HUES64 (cell line): ENCODE data around the gene TOX3.

Source experiments
- H3K27ac ChIP-seq: 2 replicates; pipeline ENCODE4 v1.7.0; 2013; ENCODE audit warnings: low read depth, low read length, inconsistent platforms
- H3K27me3 ChIP-seq: 2 replicates; pipeline ENCODE4 v1.6.1; 2013; ENCODE audit warnings: mild to moderate bottlenecking, low read length; ENCODE audit not compliant: insufficient read depth
- H3K36me3 ChIP-seq: 2 replicates; pipeline ENCODE4 v1.6.1; 2013; ENCODE audit warnings: mild to moderate bottlenecking, low read length; ENCODE audit not compliant: insufficient read depth
- H3K4me1 ChIP-seq: 2 replicates; pipeline ENCODE4 v1.6.1; 2013; ENCODE audit warnings: mild to moderate bottlenecking, low read length, moderate library complexity; ENCODE audit not compliant: insufficient read depth
- H3K4me3 ChIP-seq: 2 replicates; pipeline ENCODE4 v1.5.1; 2013; ENCODE audit warnings: mild to moderate bottlenecking, low read length, moderate library complexity
- H3K9ac ChIP-seq: 2 replicates; pipeline ENCODE4 v1.6.1; 2013; ENCODE audit warnings: mild to moderate bottlenecking, low read depth, low read length
- H3K9me3 ChIP-seq: 2 replicates; pipeline ENCODE4 v1.6.1; 2013; ENCODE audit warnings: low read depth, low read length; ENCODE audit not compliant: insufficient read depth
- WGBS: fragments of 150-250, 120-280 bp; methylation state at CpG from one replicate; pipeline ENCODE4 v1.1.7; 2013; ENCODE audit warnings: missing lambda C conversion rate; 5-methylcytosine and 5-hydroxymethylcytosine counted together

Gene TOX3

DNA sequence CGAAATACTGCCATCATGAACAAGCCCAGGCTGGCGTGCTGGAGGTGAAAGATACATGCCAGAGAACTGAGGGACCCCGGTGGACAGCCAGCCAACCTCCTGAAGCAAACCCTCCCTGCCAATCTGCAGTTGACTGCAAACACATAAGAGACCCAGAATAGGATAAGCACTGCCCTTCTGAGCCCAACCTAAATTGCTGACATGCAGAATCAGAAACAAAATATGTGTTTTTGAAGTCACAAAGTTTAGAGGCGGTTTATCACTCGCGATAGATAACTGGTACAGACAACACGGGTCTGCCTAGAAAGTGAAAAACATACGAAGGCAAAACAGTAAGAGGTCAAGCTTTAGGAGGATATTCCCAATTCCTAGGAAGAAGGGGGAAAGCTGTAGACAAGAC lies 14.6 kb downstream of the TOX3 start:
- Histone ChIP-seq H3K9ac (no peak overlapping the region), H3K4me3 (no peak overlapping the region), H3K4me1 (peaks cover 26% of the 10 kb centered on the region), H3K27ac (no peak overlapping the region), H3K9me3 (no peaks in the 10 kb centered on the region), H3K27me3 (no peaks in the 10 kb centered on the region), H3K36me3 (peaks cover 7% of the 10 kb centered on the region; the same call in 1 of the 2 replicates)
- WGBS: 97% methylated on average over 8 of the region's 8 CpGs

DNA sequence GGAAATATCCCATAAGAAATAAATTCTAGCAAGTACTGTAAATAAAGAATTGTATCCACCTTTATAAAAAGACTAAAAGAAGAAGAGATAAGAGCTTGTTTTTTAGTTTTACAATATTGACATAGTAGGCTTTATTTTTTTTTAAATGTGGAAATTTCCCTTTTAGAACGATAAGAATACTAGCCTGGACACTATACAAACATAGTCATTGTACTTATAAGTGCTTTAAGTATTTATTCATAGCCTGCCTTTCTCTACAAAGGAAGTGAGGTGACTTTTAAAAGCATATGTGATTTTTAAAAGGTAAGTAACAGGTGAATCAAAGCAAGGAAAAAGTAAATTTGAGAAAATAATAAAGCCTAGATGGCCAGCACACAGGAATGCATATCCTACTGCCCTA lies 17.7 kb downstream of the TOX3 start:
- Histone ChIP-seq H3K36me3 (no peaks in the 10 kb centered on the region), H3K4me1 (peaks cover 56% of the 10 kb centered on the region), H3K27me3 (no peaks in the 10 kb centered on the region), H3K4me3 (no peak overlapping the region), H3K27ac (no peak overlapping the region), H3K9me3 (no peaks in the 10 kb centered on the region), H3K9ac (no peak overlapping the region)
- WGBS: no CpG with 5 or more reads among the region's 1 CpG

DNA sequence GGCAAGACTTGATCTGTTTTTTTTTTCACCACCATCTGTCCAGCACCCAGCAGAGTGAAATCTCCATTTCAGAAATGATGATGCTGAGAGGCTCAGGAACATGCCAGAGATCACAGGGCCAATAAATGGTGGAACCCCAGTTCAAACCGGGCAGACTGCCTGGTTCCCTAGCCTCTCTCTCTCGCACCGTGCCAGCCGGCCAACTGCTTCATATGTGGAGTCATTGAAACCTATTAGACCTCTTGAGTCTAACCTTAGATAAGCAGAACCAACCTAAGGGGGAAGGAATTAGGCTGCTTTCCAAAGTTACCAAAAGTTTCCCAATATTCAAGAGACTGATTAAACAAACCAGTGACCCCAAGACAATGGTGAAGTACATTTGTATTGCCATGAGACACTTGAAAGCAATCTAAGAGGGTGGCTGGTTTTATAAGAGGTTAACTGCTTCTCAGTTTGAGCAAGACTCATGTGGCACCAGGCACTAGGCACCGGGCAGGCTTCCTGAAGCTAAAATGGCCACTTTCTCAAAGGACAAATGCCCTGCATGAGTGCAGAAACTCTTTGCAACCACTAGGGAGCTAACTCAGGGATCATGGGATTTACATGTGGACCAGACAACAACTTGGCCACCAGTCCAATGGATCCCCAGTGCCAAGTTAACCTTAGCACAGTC lies 18.4 kb downstream of the TOX3 start:
- no peaks in the 10 kb centered on the region for H3K27me3 ChIP-seq
- WGBS: 92% methylated on average over 5 of the region's 5 CpGs
- no peak overlapping the region for H3K4me3 ChIP-seq
- H3K9me3 ChIP-seq: no peaks in the 10 kb centered on the region
- H3K9ac ChIP-seq: no peak overlapping the region
- no peaks in the 10 kb centered on the region for H3K36me3 ChIP-seq
- no peak overlapping the region for H3K27ac ChIP-seq
- H3K4me1 ChIP-seq: peaks cover 56% of the 10 kb centered on the region

DNA sequence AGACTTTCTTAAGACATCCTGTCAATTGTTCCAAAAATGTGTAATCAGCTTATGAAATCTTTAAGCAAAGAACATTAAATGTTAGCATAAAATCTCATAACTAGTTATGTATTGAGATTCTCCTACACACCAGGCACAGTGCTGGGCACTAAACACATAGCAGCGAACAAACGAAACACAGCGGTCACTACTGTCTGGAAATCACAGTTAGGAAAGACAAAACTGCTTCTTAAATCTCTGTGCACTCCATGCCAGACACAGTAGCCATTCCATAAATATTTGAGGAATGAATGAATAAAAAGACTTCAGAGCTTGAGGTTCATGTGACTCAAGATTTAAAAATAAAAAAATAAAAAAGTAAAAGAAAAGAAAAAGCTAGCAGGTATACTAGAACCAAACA lies 20.1 kb downstream of the TOX3 start:
- peaks cover 61% of the 10 kb centered on the region for H3K4me1 ChIP-seq
- peak overlapping the region; percentile 50; the same call in 1 of the 2 replicates for H3K27ac ChIP-seq
- H3K4me3 ChIP-seq: 0 out of 2 replicates have a peak overlapping the region, but pooled peaks have one; percentile 0
- H3K9ac ChIP-seq: no peak overlapping the region; the same call in 1 of the 2 replicates
- H3K9me3 ChIP-seq: no peaks in the 10 kb centered on the region
- H3K27me3 ChIP-seq: no peaks in the 10 kb centered on the region
- H3K36me3 ChIP-seq: no peaks in the 10 kb centered on the region
- 96% methylated on average over 3 of the region's 3 CpGs for WGBS

DNA sequence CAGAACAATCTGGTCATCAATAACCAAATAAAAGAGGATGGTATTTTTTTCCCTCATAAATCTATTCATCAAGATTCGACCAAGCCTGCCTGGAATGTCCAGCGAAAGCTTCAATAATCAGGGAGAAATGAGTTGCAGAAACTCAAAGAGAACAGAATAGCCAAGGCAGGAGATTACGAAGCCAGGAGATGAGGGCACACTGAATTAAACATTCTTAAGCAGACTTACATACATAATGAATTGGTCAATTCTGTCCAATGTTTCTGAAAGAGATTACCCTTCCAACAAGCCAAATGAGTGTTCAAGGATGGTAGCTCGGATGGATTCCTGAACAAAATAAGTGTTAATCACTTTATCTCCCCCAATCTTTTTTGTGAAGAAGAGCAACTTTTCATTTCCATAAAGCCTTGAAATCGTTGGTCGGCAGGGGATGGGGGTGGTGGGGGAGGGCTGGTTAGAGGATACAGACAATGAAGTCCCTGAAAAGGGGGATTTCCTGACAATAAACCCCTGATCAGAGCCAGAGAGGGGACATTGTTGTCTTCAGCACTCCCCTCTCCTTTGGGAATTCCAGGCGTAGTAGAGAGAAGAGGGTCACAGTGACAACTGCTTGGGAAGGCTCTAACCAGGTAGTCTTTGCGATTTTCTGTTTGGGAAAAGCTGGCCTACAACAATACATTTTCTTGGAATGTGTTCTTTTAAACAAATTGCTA lies 20.7 kb downstream of the TOX3 start:
- Histone ChIP-seq H3K27ac (peak overlapping the region; percentile 50; the same call in 1 of the 2 replicates), H3K9ac (no peak overlapping the region; the same call in 1 of the 2 replicates), H3K36me3 (peaks cover 3% of the 10 kb centered on the region; the same call in 1 of the 2 replicates), H3K4me1 (peaks cover 67% of the 10 kb centered on the region), H3K9me3 (no peaks in the 10 kb centered on the region), H3K27me3 (no peaks in the 10 kb centered on the region), H3K4me3 (peak overlapping the region; percentile 0; the same call in 1 of the 2 replicates)
- 62% methylated on average over 7 of the region's 8 CpGs for WGBS

- WGBS: 76% methylated on average over 6 of the region's 6 CpGs
- peaks cover 50% of the 10 kb centered on the region for H3K4me1 ChIP-seq
Observed at GRCh38 chr16:52521570-52521969, 25.4 kb downstream of the TOX3 start.

GRCh38 chr16:52518884-52519283 lies 28.1 kb downstream of the TOX3 start:
- Histone ChIP-seq H3K9me3 (no peaks in the 10 kb centered on the region), H3K27ac (no peak overlapping the region), H3K9ac (no peak overlapping the region), H3K36me3 (peaks cover 11% of the 10 kb centered on the region), H3K27me3 (no peaks in the 10 kb centered on the region), H3K4me1 (peaks cover 30% of the 10 kb centered on the region), H3K4me3 (no peak overlapping the region)
- 96% methylated on average over 5 of the region's 5 CpGs for WGBS

More at GRCh38 chr16:52521570-52521969, 25.4 kb downstream of the TOX3 start:
- Histone ChIP-seq H3K27me3 (no peaks in the 10 kb centered on the region), H3K4me3 (no peak overlapping the region), H3K27ac (no peak overlapping the region), H3K9ac (no peak overlapping the region), H3K36me3 (peaks cover 11% of the 10 kb centered on the region), H3K9me3 (no peaks in the 10 kb centered on the region)

DNA sequence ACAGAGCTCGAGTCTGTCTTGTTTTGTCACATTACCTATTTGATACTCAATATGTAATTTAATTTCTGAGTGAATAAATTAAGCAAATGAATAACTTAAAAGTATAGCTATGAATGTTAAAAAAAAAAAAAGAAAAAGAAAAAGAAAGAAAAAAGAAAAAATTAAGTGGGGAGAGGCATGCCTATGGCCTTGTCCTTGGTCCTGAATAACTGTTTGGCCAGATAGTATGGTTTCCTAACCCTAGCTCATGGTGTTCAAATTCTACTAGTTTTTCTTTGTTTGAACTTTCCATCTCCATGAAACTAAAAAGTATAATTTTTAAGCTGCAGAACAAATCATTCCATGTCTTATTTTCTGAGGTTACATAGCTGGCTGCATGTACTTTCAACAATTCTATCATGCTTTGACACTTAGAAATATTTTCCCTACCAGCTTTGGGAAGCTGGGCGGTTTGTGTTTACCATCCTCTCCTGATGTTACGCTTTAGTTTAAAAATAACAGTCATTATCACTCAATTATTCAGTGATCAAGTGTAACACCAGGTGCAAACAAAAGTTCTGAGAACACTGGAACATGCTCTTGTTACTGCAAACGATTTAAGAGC lies 31.8 kb downstream of the TOX3 start:
- Histone ChIP-seq H3K4me3 (no peak overlapping the region), H3K27me3 (no peaks in the 10 kb centered on the region), H3K36me3 (peaks cover 8% of the 10 kb centered on the region), H3K9ac (no peak overlapping the region), H3K27ac (no peak overlapping the region), H3K4me1 (peaks cover 27% of the 10 kb centered on the region), H3K9me3 (no peaks in the 10 kb centered on the region)
- 96% methylated on average over 3 of the region's 4 CpGs for WGBS

GRCh38 chr16:52512297-52512987 lies 34.5 kb downstream of the TOX3 start:
- no peaks in the 10 kb centered on the region for H3K9me3 ChIP-seq
- WGBS: 70% methylated on average over 4 of the region's 4 CpGs
- peaks cover 27% of the 10 kb centered on the region for H3K4me1 ChIP-seq
- no peak overlapping the region for H3K9ac ChIP-seq
- no peaks in the 10 kb centered on the region; the same call in 1 of the 2 replicates for H3K36me3 ChIP-seq
- peak overlapping the region; percentile 51; the same call in 1 of the 2 replicates for H3K27ac ChIP-seq
- H3K4me3 ChIP-seq: no peak overlapping the region
- H3K27me3 ChIP-seq: no peaks in the 10 kb centered on the region

DNA sequence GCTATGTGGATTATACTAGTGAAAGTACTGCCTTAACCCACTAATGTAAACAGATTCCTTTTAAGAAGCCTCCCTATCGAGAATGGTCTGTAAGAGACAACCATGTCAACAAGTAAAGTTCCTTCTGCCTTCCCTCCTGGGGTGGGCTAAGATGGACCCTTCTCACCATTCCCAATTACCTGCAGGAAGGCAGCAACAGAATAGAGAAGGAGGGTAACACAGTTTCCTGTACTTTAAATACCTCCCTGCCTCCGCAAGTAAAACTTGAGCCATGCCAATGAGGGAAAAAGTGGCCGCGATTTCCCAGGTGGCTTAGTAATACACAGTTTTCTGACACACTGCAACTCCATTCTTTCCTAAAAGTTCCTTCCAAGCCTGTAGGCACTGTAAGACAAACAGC lies 45.2 kb downstream of the TOX3 start:
- Histone ChIP-seq H3K4me3 (no peak overlapping the region), H3K27me3 (no peaks in the 10 kb centered on the region), H3K9me3 (no peaks in the 10 kb centered on the region), H3K4me1 (peaks cover 54% of the 10 kb centered on the region), H3K27ac (no peak overlapping the region), H3K36me3 (no peaks in the 10 kb centered on the region), H3K9ac (no peak overlapping the region)
- WGBS: 74% methylated on average over 4 of the region's 4 CpGs

GRCh38 chr16:52500963-52501362 lies 46.0 kb downstream of the TOX3 start:
- Histone ChIP-seq H3K4me3 (no peak overlapping the region), H3K36me3 (no peaks in the 10 kb centered on the region), H3K27me3 (no peaks in the 10 kb centered on the region), H3K9me3 (no peaks in the 10 kb centered on the region), H3K27ac (no peak overlapping the region), H3K9ac (no peak overlapping the region), H3K4me1 (peaks cover 60% of the 10 kb centered on the region)
